ENCODE data around the gene KLK4.

- TF ChIP-seq CTCF (IDR thresholded peaks at IDR 0.05), result no peak
- TF ChIP-seq POLR2AphosphoS5 (IDR thresholded peaks at IDR 0.05), result no peak
- no peak for TF ChIP-seq POLR2A (IDR thresholded peaks at IDR 0.05)
Observed at GRCh38 chr19:50878851-50879250, 32.3 kb downstream of the KLK4 start.
